GM18520 (cell line): ENCODE data around the gene BCAR3.
"Not testable (repeated sequence)": the region's sequence is repeated elsewhere in the genome, so short reads cannot be mapped to it uniquely, and the experiment has no call there.

Experiments used
- ATAC-seq: cut with Tn5 transposase; IDR thresholded peaks from one replicate; pipeline ENCODE4 v1.9.1; 2021; ENCODE audit not compliant: unreplicated experiment

Gene BCAR3

DNA sequence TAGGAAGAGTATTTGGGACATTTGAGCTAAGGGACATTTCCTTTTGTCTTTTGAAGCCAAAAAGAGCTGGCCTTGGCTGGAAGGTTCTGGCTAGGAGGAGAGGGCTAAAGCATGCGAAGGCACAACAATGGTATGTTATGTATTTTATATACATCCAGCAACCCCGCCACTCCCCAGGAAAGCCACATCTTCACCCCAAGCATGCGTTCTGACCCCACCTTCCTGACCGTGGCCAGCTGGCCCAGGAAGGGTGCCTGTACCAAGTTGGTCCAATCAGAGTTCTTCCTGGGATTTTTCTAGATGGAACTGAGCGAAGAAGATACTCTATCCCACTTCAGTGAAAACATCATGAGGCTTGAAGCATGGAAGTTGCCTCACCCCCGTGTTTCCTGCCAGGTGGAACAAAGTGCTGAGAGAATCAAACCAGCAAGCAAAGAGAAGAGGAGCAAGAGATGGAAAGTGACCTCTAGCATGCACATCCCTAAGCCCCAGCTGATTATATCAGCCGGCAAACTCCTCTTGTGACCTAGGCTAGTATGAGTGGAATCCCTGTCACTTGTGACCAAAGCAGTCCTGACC is 82.7 kb downstream of the BCAR3 start:
- no peak for ATAC-seq

DNA sequence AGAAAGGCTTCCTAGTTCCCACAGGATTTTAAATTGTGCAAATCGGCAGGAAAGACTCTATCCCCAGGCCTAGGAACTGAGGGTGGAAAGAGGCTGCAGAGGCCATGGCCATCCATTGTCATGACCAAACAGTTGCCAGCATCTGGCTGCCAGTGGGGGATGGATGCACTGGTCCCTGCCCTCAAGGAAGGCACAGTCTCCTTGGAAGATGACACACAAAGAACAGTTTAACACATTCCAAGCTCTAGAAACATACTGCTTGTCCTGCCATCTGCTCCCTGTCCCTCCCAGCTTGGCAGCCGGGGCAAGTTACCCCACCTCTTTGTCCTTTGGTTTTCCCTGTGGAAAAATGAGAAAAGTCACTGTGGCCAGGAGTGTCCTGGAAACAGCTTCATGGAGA is 83.2 kb downstream of the BCAR3 start:
- ATAC-seq: no peak

DNA sequence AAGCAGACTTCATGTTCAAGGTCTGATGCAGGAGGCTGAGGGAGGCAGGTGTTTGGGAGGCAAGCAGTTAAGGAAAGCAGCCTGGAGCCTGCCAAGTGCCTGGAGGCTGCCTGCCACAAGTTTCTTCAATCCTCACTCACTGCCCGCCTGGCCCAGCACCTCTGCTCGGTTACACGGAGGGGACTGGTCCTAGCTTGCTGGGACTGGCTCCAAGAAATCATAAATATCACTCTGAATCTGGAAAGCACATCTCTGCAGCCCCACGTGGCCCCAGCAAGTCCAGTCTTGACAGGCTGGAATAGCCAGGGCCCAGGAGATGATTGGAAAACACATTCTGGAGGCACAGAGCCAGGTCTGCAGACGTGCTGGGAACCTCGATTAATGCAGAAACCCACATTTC is 83.9 kb downstream of the BCAR3 start:
- no peak for ATAC-seq

DNA sequence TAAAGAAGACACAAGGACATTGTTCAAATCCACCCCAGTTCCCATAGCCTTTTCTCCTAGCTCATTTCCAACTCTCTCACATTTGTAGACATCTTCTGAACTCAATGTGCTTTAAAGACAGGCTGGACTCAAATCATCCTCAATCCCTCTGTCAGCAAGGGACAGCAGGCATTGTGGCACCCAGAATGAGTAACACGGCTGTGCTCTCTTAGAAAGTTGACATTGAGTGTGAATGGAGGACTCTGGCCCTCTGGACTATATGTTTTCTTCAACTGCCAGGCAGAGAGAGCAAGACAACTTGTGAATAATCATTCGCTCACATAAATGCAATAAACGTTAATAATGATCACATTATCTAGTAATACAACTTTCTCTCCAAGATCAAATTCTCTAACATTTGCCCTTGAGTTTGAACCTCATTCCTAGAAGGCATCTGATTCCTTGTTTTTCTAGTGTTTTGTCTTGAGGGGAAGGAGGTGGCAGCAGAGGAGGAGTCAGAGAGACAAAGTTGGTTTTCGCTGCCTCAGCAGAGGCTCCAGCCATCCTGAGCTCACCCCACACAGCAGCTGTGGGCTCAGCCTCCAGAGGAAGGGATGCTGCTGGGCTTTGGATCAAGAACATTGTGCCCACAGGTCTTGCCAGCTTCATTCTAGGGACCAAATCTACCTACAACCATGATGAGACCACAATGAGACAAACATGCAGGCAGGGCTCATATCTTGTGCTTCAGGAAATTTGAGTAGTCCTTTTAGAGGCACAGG is 85.1 kb downstream of the BCAR3 start:
- no peak for ATAC-seq

DNA sequence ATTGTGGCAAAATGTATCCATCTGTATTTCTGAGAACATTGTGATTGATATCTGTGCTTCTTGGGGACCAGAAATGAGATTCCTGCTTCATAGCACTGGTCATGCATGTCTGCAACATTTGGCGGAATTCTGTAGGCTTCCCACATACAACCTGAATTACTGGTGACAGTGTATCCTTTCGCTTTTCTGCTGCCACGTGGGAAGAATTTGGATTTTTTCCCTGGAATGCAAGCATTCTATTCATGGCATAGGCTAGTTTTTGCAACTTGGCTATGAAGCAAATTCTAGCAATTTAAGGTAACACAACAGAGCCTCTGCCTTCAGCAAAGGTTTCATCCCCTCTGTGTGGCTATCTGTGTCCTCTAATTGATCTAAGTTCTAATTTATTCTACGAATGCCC is 85.9 kb downstream of the BCAR3 start:
- ATAC-seq: no peak

DNA sequence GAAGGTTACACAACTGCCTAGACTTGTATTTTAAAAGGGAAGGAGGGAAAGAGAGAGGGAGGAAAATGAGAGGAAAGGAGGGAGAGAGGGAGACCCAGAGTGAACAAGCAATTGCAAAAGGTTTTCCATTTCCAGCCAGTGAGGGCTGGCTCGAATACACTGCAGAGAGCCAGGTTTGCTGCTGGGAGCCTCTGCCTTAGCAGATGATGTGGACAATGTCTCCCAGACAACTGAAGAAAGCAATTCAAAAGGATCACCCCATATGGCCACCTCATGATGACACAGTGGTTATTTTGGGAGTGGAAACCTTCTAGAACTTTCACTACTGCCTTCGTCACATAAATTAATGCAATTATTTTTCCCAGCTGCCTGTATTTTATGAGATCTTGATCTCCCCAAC is 86.4 kb downstream of the BCAR3 start:
- no peak for ATAC-seq

DNA sequence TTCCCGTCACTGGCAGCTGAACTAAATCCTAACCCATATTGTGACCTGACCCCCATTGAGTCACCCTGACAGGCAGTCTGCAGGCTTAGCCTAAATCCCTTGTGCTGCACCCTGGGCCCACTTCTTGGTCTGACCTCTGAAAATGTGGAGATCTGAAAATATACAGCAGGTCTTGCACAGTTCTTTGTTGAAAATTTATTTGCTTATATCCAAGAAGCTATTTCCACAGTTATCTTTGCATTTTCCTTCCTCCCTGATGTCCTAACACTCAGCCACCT is 87.1 kb downstream of the BCAR3 start:
- no peak for ATAC-seq

DNA sequence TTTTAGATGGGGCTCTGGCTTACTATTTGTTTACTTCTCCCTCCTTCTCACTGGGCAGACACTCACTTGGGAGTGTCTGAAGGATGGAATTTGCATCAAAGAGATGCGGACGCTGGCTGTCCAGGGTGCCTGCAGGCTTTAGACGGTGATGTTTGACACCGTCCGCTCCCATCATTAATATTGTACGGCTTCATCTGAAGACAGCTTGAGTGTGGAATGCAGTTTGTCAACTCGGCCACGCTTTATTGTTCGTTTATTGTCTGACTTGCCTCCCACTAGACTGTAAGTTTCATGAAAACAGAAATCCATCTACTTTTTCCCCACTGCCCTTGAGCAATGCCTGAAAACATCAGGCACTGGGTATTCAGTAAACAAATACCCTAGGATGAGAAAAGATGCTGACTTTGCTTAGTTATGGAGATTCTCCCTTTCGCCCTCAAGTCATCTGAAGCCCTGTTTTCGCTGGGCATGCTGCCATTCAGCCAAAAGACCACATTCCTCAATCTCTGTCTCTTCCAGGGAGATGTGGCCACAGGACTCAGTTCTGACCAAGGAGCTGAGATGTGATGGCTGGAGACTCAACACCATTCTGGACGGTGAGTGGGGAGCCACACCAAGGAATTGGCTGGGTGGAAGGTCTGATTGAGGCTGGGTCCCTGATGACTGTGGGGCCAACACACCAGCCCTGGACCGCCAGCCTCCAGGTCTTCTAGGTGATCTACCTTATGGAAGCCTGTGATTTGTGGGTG is 87.6 kb downstream of the BCAR3 start:
- no peak for ATAC-seq

DNA sequence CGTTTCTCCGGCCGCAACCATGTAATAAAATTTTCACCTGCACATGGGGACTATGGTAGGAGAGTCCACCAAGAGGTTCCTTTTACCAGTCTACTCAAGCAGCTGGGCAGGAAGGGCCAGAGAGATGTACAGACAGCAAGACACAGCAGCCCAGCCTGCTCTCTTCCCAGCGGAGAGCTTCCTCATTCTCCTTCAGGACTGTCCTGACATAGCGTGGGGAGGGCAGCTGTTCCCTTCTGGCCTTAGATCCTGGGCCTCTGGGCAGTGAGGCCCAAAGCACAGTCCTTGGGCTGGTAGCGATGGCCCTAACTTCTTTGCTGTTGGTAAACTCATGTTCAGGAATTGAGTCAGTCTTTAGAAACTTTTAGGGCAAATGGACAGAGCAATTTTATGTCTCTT is 89.1 kb downstream of the BCAR3 start:
- ATAC-seq: no peak

DNA sequence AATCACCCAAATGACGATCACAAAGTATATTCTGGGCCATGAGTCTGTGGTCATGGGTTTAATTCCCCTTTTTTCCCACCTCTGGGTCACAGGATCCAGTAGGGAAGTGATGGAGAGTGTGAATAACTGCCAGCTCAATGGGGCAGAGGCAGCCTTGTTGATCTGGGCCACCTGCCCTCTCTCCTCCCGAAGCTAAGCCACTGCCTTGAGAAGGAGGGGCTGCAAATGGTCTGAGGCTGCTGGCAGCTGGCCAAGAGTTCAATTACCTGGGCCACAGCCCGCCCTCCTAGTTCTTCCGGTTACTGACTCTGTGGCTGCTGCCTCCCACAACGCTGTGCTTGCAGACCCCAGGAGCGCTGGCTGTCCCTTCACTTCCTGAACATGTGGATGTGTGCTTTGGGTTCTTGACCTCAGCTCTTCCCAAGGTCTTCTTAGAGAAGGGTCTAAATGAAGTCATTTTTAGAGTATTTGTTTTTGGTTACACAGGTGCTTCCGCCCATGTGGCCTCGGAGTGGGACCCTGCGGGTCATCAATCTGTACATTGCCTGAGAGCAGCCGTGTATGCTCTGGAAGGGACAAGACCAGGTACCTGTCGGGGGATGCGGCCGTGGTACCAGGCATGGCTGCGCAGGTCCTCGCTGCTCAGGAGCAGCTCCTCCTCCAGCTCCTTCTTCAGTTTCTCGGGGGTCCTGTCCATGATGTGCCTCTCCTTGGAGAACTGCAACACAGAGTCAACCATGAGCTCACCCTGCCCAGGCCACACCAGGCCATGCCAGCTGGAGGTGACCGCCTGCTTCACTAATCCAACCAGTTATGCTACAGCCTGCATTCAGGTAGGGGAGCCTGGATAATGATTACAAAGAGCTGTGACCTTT is 89.7 kb downstream of the BCAR3 start:
- ATAC-seq: no peak

DNA sequence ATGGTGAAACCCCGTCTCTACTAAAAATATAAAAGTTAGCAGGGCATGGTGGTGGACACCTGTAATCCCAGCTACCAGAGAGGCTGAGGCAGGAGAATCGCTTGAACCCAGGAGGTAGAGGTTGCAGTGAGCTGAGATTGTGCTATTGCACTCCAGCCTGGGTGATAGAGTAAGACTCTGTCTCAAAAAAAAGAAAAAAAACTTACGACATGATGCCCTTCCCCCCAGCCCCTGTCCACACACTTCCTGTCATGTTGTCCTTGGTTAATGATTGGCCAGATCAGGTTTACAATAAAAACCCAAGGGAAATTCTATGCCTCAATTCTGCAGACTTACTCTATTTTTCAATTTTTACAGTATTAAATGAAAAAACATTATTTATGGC is 90.4 kb downstream of the BCAR3 start:
- ATAC-seq: not testable (repeated sequence)

DNA sequence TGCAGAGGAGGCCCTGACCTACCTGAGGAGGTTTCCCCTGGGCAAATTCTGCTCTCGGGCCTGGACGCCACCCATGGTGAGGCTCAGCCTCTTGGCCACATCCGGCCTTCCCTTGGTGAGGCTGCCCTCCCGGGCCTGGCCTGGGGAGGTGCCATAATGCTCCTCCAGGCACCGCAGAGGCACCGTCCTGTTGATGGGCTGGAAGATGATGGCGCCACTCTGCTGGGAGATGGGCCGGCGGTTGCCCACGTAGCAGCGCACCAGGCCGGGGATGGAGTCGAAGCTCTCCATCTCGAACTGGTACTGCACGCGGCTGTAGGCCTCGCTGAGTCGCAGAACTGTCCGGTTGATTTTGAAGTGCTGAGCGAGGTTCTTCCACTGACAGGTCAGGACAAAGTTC is 92.7 kb downstream of the BCAR3 start:
- no peak for ATAC-seq

DNA sequence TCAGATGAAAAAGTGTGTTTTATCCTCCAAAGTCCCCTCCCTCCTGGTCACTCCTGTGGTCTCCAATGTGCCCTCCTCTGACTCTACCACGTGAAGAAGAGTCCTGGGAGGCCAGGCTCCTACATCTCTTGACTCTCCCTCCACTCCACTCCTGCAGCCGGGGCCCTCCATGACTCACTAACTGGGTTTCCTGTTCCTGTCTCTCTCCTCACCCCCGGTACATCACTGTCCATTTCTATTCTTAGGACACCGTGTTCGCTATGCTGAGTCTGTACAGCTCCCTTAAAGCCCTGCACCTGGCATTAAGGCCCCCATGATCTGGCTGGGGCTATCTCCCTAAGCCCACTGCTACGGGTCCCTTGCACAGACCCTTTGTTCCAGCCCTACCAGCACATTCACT is 93.4 kb downstream of the BCAR3 start:
- no peak for ATAC-seq

DNA sequence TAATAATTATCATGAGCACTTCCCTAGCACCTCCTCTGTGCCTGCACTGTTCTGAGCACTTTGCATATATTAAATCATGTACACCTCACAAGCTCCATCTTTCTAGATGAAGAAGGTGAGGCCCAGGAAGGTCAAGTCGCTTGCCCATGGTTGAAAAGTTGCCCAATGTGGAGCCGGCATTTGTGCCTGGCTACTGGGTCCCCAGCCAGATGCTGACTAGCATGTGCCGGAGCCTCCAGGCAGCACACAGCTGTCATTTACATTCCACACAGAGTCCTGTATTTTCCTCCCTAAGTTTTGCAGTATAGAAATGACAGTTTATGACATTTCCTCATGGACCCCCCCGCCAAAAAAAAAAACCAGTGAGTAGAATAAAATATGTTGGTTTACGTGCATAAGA is 94.3 kb downstream of the BCAR3 start:
- ATAC-seq: no peak

DNA sequence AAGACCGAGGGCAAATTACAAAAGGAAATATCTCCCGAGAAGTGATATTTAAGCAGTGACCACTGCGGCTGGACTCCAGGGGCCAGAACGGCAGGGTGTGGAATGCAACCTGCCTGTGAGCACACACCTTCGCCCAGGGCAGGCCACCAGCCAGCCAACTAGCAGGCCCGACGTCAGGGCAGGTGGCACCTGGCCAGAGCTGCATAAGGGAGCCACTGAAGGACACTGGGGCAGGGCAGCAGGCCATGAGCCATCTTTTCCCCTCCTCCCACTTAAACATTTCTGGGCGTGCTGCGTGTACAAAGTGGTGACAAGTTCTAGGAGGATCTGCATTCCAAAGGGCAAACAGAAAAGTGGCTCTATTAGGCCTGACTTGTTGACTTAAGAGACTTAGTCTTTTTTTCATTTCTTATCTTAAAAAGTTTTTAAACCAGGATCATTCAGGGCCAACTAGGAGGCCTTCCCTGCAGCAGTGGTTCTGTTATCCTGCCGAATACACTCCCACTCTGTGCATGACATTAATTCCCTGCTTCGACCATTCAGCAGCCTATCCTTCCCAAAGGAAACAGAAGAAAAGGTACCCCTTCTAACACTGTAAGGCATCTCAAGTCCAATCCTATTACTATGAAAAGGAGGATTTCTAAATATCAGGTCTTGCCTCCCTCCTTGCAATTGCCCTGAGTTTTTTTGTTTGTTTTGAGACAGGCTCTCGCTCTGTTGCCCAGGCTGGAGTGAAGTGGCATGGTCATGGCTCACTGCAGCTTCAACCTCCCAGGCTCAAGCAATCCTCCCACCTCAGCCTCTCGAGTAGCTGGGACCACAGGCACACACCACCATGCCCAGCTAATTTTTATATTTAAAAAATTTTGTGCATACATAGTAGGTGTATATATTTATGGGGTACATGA is 96.3 kb downstream of the BCAR3 start:
- ATAC-seq: no peak

DNA sequence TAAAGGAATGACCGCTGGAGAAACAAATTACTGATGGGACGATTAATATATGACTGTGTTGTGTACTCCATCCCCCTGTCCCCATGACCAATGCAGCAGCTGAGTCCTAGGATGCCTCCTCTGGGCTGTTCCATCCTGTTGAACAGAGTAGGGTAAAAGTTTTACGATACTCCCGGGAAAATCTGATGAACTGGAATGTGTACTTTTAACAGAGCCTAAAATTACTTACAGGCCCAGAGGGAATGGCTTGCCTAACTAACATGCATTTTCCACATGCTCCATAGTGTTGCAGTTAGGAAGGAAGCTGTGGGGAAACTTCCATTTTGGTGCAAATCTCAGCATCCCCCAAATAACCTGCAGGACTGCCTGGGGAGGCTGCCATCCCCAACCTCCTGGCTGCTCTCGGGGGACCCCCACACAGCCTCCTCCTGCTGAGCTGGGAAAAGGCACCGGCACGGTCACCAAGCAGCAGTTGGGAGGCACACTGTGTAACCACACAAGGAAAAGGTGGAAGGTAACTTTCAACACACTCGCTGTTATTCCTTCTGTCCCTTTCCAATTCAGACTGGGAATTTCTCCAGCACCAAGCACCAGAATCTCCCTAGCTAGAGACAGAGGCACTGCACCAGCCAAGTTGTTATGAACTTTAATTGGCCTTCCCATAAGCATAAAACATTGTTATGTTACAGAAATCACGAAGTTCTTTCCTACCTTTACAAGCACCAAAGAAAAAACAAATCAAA is 97.2 kb downstream of the BCAR3 start:
- ATAC-seq: no peak

DNA sequence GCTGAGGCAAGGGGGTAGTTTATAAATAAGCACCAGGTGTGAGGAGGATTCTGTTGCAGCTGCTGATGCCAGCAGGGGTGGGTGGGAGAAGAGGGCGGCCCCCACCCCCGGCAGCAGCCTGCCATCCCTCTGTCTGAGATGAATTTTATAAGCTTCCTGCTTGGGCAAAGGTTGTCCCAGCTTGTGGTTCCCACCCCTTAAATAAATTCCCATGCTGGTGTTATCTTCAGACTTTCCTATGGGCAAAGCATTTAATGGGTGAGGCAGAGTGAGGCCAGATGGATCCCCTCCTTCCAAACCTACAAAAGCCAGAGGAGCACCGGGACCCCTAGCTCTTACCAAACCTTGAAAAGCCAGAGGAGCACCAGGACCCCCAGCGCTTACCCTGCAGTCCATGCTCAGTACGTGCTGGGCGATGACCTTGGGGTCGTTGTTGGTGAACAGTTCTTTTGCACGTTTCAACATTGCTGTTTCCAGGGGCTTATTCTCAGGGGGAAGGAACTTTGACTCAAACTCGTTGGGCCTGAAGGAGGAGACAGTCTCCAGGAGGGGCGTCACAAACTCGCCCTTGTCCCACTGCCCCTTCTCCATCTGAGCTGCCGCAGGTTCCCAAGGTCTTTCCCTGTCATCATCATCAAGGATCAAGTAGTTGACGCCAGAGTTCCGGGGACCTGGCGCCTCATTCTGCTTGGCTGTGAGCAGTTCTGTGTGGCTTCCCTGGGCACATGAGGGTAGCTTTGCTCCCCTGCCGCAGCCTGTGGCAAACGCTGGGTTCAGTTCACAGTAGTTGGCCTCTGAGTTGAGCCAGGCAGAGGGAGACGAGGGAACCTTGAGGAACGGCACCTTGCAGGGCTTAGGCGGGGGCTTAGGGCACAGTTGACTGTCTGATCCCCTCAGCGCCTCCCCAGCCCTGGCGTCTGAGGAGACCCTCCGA is 99.5 kb downstream of the BCAR3 start:
- no peak for ATAC-seq

DNA sequence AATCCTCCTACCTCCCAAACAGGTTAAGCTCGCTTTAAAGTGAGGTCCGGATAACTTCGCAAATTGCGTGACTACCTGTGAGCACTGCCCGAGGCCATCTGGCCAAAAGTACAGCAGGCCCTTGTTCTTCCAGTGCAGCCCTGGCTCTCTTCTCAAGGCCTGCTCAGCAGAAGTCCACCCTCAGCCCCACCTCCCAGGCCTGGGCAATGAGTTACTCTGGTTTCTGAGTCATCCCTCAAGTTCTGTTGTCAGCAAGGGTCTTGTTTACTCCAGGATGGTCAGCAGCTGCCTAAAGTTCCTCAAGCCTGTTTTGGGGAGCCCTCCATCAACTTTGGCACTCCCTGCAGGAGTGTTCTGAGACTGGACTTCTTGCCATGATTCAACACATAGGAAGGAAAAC is 101.7 kb downstream of the BCAR3 start:
- ATAC-seq: no peak
